Measurements from ENCODE around the gene DTNBP1.

DTNBP1 gene

DNA sequence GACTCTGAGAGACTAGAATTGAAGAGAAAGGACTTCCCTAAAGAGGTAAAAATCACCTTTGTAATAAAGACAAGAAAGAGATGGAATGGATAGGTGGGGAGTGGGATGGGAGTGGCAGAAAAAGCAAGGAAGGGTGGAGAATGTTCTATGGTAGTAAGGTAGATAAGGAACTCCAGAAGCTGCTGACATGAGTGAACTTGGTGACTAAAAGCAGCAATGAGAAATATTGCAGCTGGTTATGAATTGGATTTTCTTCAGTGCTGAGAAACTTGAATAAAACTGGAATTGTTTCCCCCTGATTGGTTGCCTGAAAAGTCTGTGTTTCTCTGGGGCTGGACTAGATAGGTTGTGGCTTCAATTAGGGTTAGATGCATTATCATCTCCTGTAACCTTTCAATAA, 15.7 kb upstream of the DTNBP1 start:
- no peak overlapping the region for H3K4me3 ChIP-seq (replicated peaks; ENCODE audit: low read depth, low read length)
- TF ChIP-seq, protein P1, sequence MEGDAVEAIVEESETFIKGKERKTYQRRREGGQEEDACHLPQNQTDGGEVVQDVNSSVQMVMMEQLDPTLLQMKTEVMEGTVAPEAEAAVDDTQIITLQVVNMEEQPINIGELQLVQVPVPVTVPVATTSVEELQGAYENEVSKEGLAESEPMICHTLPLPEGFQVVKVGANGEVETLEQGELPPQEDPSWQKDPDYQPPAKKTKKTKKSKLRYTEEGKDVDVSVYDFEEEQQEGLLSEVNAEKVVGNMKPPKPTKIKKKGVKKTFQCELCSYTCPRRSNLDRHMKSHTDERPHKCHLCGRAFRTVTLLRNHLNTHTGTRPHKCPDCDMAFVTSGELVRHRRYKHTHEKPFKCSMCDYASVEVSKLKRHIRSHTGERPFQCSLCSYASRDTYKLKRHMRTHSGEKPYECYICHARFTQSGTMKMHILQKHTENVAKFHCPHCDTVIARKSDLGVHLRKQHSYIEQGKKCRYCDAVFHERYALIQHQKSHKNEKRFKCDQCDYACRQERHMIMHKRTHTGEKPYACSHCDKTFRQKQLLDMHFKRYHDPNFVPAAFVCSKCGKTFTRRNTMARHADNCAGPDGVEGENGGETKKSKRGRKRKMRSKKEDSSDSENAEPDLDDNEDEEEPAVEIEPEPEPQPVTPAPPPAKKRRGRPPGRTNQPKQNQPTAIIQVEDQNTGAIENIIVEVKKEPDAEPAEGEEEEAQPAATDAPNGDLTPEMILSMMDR (IDR thresholded peaks at IDR 0.05; ENCODE audit: low read length, missing control alignments): no peak

DNA sequence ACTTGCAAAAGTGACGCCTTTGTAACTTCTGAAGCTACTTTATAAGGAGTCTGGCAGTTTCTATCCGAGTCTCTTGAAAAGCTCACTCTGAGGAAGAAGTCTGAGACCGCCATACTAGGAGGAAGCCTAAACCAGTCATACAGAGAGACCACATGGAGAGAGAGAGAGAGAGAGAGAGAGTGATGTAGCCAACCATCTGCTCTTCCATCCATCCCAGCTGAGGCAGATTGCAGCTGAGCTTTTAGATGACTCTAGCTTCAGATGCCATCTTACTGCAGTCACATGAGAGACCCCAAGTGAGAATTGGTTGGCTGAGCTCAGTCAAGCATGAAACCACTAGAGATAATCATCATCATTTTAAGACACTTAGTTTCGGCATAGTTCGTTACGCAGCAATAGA, 15.0 kb upstream of the DTNBP1 start:
- DNase-seq (ENCODE audit: low read depth): no peak
- no peak overlapping the region for H3K4me3 ChIP-seq (replicated peaks; ENCODE audit: low read depth, low read length)
- TF ChIP-seq, protein P1 (IDR thresholded peaks at IDR 0.05; ENCODE audit: low read length, missing control alignments): no peak

More for the DNA sequence above, 15.7 kb upstream of the DTNBP1 start:
- no peak for DNase-seq (ENCODE audit: low read depth)

DNA sequence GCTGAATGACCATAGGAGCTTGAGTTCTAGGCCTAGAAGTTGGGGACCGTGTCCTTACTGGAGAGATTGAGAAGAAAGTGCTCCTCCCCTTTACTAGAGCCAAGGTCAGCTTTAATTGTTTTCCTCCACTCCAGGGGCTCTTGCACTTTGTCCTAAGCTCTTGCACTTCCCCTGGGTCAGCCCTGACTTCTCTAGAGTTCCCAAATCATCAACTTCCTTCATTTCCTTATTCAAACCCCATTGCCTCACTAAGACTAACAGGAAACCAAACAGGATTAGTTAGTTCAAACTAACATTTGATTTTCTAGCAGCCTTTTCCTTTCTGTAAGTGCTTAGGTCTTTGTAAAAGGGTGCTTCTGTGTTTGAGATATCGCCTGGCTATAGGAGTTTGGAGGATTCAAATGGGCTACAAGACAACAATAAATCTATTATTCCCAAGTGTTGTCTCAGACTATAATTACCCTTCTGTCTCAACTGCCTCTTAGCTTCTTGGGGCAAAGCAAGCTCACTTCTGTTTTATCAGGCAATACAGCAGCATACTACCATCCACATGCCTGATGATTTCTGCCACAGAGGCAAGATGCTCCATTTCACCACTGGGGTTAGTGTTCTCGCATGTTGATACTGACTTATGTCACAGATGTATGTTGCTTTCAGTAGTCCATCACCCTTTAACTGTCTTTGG, 12.8 kb upstream of the DTNBP1 start:
- no peak overlapping the region for H3K4me3 ChIP-seq (replicated peaks; ENCODE audit: low read depth, low read length)
- TF ChIP-seq, protein P1 (IDR thresholded peaks at IDR 0.05; ENCODE audit: low read length, missing control alignments): no peak
- no peak for DNase-seq (ENCODE audit: low read depth)

DNA sequence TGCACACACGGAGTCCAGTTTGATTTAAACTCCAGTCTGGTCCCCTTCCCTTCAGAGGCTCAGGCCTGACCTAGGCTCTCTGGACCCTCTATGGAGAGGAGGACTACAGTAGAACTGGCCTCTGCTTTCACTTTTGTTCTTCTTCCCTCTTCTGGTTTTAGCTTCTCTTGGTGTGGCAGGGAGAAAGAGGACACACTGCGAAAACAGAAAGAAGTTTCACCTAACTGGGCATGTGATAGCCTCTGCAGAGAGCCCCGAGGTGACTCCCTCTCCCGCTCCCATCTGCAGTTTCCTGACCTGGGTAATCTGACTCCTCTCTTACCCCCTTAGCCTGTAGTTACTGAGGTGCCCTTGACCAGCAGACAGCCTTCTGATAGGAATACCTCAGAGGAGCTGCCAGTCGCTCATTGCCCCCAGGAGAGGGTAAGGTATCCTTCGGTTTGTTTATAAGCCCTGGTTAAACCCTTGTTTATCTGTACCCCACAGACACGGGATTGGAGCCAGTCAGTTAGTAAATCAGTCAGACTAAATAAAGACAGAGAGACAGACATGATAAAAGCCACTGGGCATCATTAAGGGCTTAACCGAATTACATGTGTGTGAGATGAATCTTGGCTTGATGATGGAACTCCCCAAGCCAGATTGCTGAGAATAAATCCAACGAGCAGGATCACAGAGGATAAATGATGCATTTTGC, 12.0 kb upstream of the DTNBP1 start:
- H3K4me3 ChIP-seq (replicated peaks; ENCODE audit: low read depth, low read length): no peak overlapping the region
- TF ChIP-seq, protein P1 (IDR thresholded peaks at IDR 0.05; ENCODE audit: low read length, missing control alignments): no peak
- DNase-seq (ENCODE audit: low read depth): no peak

DNA sequence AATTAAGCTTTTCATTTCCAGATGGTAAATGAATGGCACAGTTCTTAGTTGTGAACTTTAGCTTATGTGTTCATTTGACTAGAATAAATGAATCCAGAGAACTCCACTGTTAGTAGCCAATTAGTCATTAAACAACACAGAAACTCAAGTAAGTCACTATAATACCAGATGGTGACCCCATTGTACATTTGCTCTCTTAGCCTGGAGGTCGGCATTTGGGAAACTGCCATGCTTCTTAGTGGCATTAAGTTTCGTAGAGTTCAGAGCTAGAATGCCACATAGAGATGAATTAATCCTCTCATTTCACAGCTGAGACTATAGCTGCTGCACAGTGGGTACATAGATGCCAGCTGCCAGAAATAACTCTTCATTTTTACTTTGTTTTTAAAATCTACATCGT, 10.8 kb upstream of the DTNBP1 start:
- DNase-seq (ENCODE audit: low read depth): no peak
- H3K4me3 ChIP-seq (replicated peaks; ENCODE audit: low read depth, low read length): no peak overlapping the region
- TF ChIP-seq, protein P1 (IDR thresholded peaks at IDR 0.05; ENCODE audit: low read length, missing control alignments): no peak

DNA sequence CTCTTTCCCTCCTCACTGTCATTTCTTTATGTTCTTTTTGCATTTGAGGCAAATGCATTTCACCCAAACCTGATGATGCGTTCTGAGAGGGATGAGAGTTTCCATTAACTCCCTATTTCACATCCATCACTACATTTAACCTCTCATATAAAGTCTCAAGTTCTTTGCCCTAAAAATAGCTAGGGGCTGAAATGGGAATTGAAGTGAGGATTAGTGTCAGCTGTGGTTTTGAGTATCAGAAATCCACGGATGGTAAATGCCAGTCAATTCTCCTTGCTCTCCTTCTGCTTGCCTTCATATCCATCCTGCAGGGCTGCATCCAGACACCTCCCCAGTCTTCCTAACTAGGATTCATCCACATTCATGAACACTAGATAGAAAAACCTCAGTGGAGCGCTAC, 10.0 kb upstream of the DTNBP1 start:
- TF ChIP-seq, protein P1 (IDR thresholded peaks at IDR 0.05; ENCODE audit: low read length, missing control alignments): no peak
- H3K4me3 ChIP-seq (replicated peaks; ENCODE audit: low read depth, low read length): no peak overlapping the region
- no peak for DNase-seq (ENCODE audit: low read depth)

All from fibroblast of pulmonary artery (primary cell).